Breast epithelium (tissue), 4 donors: ENCODE results near the gene GAL3ST3. TPM values are rescaled to one million over a fixed set of nuclear protein-coding genes. Genes with fewer than 3 reads are reported as not detected.

Experiments used
- DNase-seq, 2 donors: peaks; one replicate each; pipeline ENCODE4 v3.0.0-alpha.2; 2019; ENCODE audit warnings: low spot score in 2 of 2
- H3K27ac ChIP-seq, 2 donors: fragments of 200-600 bp; sonication (generic) in 1 of 2; one replicate each; pipeline ENCODE4 v1.5.1; 2016 to 2019; ENCODE audit warnings: mild to moderate bottlenecking in 1 of 2
- H3K27me3 ChIP-seq, 2 donors: fragments of 200-600 bp; sonication (generic) in 1 of 2; one replicate each; pipeline versions ENCODE4 v1.5.1 to v1.6.0; 2017 to 2019; ENCODE audit warnings: control low read depth in 1 of 2, mild to moderate bottlenecking in 1 of 2
- H3K36me3 ChIP-seq: fragments of 200-600 bp; one replicate; pipeline ENCODE4 v1.5.1; 2019
- H3K4me1 ChIP-seq, 2 donors: fragments of 200-600 bp; sonication (generic); one replicate each; pipeline ENCODE4 v1.5.1; 2016 to 2019; ENCODE audit warnings: control low read depth in 1 of 2
- H3K4me3 ChIP-seq, 3 donors: fragments of 200-600 bp; sonication (generic); 1 replicate in 2 of 3; 2 replicates in 1 of 3; pipeline ENCODE4 v1.5.1; 2016 to 2019; ENCODE audit warnings: mild to moderate bottlenecking in 3 of 3, moderate library complexity in 2 of 3
- H3K9me3 ChIP-seq, 2 donors: fragments of 200-600 bp; sonication (generic) in 1 of 2; one replicate each; pipeline ENCODE4 v1.5.1; 2016 to 2019; ENCODE audit warnings: control low read depth in 1 of 2
- POLR2A ChIP-seq: fragments of 450-650 bp; IDR thresholded peaks from one replicate; pipeline ENCODE4 v1.6.1; 2016; ENCODE audit warnings: antibody characterized with exemption, mild to moderate bottlenecking, moderate library complexity
- POLR2AphosphoS5 ChIP-seq, 3 donors: sonication (generic); formaldehyde crosslinking; IDR thresholded peaks; one replicate each; pipeline ENCODE4 v1.6.1; 2017; ENCODE audit warnings: antibody characterized with exemption in 3 of 3
- intact Hi-C: fragments of 100-400 bp; cut with DNase I; formaldehyde crosslinking; loops from one replicate; pipeline ENCODE4 v1.15.1; 2023; ENCODE audit warnings: low total_unique reads
- total RNA-seq, 3 donors: library from RNA; depleted of rRNA; stranded (reverse); fragments of >200 nt; gene quantifications; one replicate each; pipeline ENCODE4 v1.1.0, GENCODE V29; 2016
- TF ChIP-seq, protein P1 (sequence below), 3 donors: fragments of 450-650 bp; IDR thresholded peaks; one replicate each; pipeline ENCODE4 v1.5.1; 2016 to 2017; ENCODE audit warnings: antibody characterized with exemption in 3 of 3, mild to moderate bottlenecking in 3 of 3, moderate library complexity in 3 of 3

Gene GAL3ST3
- total RNA-seq, 3 donors from 2014 or later: 0.29 TPM; not detected in 2

GRCh38 chr11:66044757-66045156 lies 4.2 kb downstream of the GAL3ST3 start:
- intact Hi-C loops: no loop called here
- no peak overlapping the region for H3K27ac ChIP-seq
- no peaks in the 10 kb centered on the region for H3K36me3 ChIP-seq
- TF ChIP-seq, protein P1, sequence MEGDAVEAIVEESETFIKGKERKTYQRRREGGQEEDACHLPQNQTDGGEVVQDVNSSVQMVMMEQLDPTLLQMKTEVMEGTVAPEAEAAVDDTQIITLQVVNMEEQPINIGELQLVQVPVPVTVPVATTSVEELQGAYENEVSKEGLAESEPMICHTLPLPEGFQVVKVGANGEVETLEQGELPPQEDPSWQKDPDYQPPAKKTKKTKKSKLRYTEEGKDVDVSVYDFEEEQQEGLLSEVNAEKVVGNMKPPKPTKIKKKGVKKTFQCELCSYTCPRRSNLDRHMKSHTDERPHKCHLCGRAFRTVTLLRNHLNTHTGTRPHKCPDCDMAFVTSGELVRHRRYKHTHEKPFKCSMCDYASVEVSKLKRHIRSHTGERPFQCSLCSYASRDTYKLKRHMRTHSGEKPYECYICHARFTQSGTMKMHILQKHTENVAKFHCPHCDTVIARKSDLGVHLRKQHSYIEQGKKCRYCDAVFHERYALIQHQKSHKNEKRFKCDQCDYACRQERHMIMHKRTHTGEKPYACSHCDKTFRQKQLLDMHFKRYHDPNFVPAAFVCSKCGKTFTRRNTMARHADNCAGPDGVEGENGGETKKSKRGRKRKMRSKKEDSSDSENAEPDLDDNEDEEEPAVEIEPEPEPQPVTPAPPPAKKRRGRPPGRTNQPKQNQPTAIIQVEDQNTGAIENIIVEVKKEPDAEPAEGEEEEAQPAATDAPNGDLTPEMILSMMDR (IDR thresholded peaks at IDR 0.05): no peak
- TF ChIP-seq POLR2A (no peak), POLR2AphosphoS5 (IDR thresholded peaks at IDR 0.05) (no peak)
- H3K4me3 ChIP-seq: no peak overlapping the region
- no peaks in the 10 kb centered on the region for H3K4me1 ChIP-seq
- no peak for DNase-seq
- H3K9me3 ChIP-seq: no peaks in the 10 kb centered on the region
- H3K27me3 ChIP-seq: peaks cover 0 to 13% of the 10 kb centered on the region in 2 donors

DNA sequence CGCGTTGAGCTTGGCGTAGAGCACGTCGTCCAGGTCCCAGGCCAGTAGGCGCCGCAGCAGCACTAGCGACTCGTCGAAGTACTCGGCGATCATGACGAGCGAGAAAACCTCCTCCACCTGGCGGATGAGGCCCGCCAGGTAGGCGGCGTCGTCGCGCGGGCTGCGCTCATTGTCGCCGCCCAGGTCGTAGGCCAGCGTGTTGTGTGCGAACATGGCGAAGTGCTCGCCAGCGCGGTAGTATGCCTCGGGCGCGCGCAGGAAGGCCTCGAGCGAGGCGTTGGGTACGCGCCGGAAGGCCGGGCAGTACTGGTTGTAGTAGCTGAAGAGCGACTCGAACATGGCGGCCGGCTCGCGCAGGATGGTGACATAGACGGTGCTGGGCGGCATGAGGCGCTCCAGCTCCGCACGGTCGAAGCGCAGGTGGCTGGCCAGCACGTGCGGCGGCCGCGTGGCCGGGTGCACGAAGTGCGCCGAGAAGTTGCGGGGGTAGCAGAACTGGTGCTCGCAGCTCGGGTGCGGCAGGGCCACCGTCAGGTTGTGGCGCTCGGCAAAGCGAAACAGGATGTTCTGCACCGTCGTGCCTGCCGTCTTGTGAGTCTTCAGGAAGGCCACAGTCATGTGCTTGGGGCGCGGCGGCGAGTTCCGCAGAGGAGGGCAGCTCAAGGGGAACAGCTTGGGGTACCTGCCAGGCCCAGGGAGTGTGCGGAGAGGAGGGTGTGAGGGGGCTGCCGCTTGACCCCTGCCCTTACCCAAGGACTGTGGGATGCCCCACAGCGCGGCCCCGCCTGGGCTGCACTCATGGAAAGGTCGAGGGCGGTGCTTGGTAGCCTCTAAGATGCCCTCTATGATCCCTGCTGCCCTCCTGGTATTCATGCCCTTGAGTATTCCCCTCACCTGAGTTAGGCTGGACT lies 5.7 kb downstream of the GAL3ST3 start:
- no peak for TF ChIP-seq POLR2AphosphoS5 (IDR thresholded peaks at IDR 0.05)
- TF ChIP-seq POLR2A: no peak
- TF ChIP-seq, protein P1 (IDR thresholded peaks at IDR 0.05): no peak
- Histone ChIP-seq H3K4me1 (no peaks in the 10 kb centered on the region), H3K27me3 (peaks cover 0 to 4% of the 10 kb centered on the region in 2 donors), H3K4me3 (no peak overlapping the region), H3K27ac (no peak overlapping the region), H3K36me3 (no peaks in the 10 kb centered on the region), H3K9me3 (no peaks in the 10 kb centered on the region)
- DNase-seq: no peak
- intact Hi-C loops: no loop called here

GRCh38 chr11:66042227-66042995 lies 6.5 kb downstream of the GAL3ST3 start:
- TF ChIP-seq POLR2A (no peak), POLR2AphosphoS5 (IDR thresholded peaks at IDR 0.05) (no peak)
- TF ChIP-seq, protein P1 (IDR thresholded peaks at IDR 0.05): no peak
- no peak for DNase-seq
- Histone ChIP-seq H3K36me3 (no peaks in the 10 kb centered on the region), H3K9me3 (no peaks in the 10 kb centered on the region), H3K27me3 (no peaks in the 10 kb centered on the region), H3K4me1 (no peaks in the 10 kb centered on the region), H3K27ac (no peak overlapping the region), H3K4me3 (no peak overlapping the region)
- intact Hi-C loops: no loop called here

DNA sequence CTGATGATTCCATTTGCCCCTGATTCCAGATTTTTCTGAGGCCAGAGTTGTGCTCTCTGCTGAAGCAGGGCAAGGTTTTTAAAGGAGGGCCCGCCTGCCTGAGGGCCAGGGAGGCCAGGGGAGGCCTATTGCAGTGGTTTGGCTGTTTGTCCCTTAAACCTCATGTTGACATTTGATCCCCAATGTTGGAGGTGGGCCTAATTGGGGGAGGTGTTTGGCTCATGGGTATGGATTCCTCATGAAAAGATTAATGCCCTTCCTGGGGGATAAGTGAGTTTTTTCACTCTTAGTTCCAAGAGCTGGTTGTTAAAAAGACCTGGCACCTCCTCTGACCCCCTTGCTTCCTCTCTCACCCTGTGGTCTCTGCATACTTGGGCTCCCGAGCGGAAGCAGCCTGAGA lies 9.2 kb downstream of the GAL3ST3 start:
- Histone ChIP-seq H3K27me3 (no peaks in the 10 kb centered on the region), H3K36me3 (no peaks in the 10 kb centered on the region), H3K9me3 (no peaks in the 10 kb centered on the region), H3K27ac (no peak overlapping the region), H3K4me3 (no peak overlapping the region), H3K4me1 (no peaks in the 10 kb centered on the region)
- TF ChIP-seq POLR2A (no peak), POLR2AphosphoS5 (IDR thresholded peaks at IDR 0.05) (no peak)
- TF ChIP-seq, protein P1 (IDR thresholded peaks at IDR 0.05): no peak
- intact Hi-C loops: no loop called here
- no peak for DNase-seq

DNA sequence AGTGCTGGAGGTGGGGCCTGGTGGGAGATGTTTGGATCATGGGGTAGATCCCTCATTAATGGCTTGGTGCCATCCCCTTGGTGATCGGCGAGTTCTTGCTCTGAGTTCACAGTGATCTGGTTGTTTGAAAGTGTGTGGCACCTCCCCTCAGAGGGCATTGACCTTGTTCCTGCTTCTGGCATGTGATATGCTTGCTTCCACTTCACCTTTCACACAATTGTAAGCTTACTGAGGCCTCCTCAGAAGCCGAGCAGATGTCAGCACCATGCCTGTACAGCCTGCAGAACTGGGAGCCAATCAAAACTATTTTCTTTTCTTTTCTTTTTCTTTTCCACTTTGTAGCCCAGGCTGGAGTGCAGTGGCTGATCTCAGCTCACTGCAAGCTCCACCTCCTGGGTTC lies 11.6 kb downstream of the GAL3ST3 start:
- TF ChIP-seq, protein P1 (IDR thresholded peaks at IDR 0.05): no peak
- TF ChIP-seq POLR2A (no peak), POLR2AphosphoS5 (IDR thresholded peaks at IDR 0.05) (no peak)
- Histone ChIP-seq H3K36me3 (no peaks in the 10 kb centered on the region), H3K9me3 (no peaks in the 10 kb centered on the region), H3K27me3 (no peaks in the 10 kb centered on the region), H3K27ac (no peak overlapping the region), H3K4me3 (no peak overlapping the region), H3K4me1 (no peaks in the 10 kb centered on the region)
- intact Hi-C loops: no loop called here
- no peak for DNase-seq
